Measurements from ENCODE around the gene BRD1. TPM values are rescaled to one million over a fixed set of nuclear protein-coding genes. Genes with fewer than 3 reads are reported as not detected.

Gene BRD1
- total and polyA plus RNA-seq, 3 experiments from 2014 or later = 4.9 to 35.1 (median 32.9) TPM

DNA sequence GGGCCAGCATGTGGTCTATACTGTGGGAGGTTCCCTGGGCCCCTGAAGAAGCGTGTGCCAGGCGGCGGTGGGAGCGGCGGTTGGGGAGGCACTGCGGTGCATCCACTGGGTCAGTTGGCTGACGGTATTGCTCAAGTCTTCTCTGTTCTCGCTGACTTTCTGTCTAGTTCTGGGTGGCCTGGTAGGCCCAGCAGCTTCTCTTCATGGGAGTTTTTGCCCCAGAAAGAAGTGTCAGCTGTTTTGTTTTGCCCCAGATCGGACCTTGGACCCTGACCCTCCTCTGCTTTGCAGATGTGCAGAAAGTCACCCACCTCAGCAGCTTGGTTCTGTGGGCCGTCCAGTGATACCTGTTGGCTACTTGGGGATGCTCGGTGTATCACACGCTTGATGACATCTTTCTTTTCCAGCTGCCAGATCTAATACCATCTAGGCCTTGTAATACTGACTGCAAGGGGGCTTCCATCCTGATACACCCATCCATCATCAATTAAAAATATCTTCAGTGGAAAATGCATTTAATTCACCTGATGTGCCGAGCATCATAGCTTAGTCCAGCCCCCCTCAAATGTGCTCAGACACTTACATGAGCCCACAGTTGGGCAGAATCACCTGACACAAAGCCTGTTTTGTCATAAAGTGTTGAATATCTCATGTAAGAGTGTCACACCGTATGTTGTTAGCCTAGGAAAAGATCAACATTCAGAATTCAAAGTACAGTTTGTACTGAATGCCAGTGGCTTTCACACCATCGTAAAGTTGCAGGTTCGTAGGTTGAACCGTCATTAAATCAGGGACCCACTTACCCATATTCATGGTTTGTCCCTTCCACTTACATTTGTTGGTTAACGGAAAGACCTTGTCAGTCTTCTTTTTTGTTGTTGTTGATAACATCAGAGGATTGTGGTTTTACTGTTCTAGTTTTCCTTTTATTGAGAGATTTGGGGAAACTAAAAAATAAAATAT, 39.9 kb upstream of the BRD1 start:
- Histone ChIP-seq H3K4me1 (ENCODE audit: insufficient read depth, low read length) (peaks cover 45% of the 10 kb centered on the region), H3K9me3 (ENCODE audit: low read length) (peaks cover 4% of the 10 kb centered on the region), H3K36me3 (ENCODE audit: insufficient read depth, low read length) (no peaks in the 10 kb centered on the region), H3K27ac (ENCODE audit: low read depth, low read length) (peak overlapping the region; percentile 20), H3K27me3 (ENCODE audit: insufficient read depth, low read length, poor library complexity, severe bottlenecking) (no peaks in the 10 kb centered on the region), H3K4me3 (ENCODE audit: low read length) (peak overlapping the region; percentile 13)
- Mint-ChIP-seq H3K9me3 (peaks cover 15 to 27% (median 16%) of the 10 kb centered on the region in 5 donors), H3K4me3 (peak overlapping the region; percentile 46 to 85 (median 68)), H3K27ac (peak overlapping the region; percentile 91 to 97 (median 93)), H3K36me3 (peaks cover 13 to 34% (median 19%) of the 10 kb centered on the region in 3 donors), H3K27me3 (peaks cover 0 to 4% of the 10 kb centered on the region in 2 donors), H3K4me1 (peaks cover 68 to 84% (median 78%) of the 10 kb centered on the region in 3 donors)
- CTCF ChIA-PET = interaction anchor here (1.1 kb wide), 1 partner anchor 13 kb away, joined by 5 read pairs; no protein-coding TSS in a partner anchor
- DNase-seq = peak in 1 of 5 donors; percentile 81
- POLR2A ChIA-PET = interaction anchor here (0.6 to 1.0 kb wide), 3 partner anchors 13 to 185 kb away, joined by 4 to 14 read pairs (median 5); no protein-coding TSS in a partner anchor

DNA sequence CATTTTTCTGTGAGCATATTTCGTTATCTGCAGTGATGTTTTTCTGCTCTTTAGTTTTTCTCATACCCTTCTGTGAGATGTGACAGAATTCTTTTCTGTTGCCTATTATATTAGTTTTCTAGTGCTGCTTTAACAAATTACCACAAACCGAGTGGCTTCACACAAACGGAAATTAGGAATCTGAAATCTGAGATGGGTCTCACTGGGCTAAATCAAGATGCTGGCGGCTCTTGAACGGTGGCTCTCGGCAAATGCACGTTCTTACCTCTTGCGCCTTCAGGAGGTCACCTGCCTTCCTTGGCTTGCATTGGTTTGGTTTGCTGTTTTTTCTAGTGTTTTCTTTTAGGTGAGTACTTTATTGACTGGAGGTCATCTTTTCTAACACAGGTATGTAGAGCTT, 39.0 kb upstream of the BRD1 start:
- Mint-ChIP-seq H3K9me3 (peaks cover 15 to 27% (median 16%) of the 10 kb centered on the region in 5 donors), H3K4me1 (peaks cover 64 to 83% (median 74%) of the 10 kb centered on the region in 3 donors), H3K27ac (peak overlapping the region in 7 of 8 donors; percentile 91 to 97 (median 94)), H3K4me3 (peak overlapping the region; percentile 46 to 80 (median 66)), H3K36me3 (peaks cover 13 to 34% (median 19%) of the 10 kb centered on the region in 3 donors), H3K27me3 (peaks cover 0 to 4% of the 10 kb centered on the region in 2 donors)
- ChIA-PET CTCF (no interaction called here), POLR2A (no interaction called here)
- H3K27ac ChIP-seq (ENCODE audit: low read depth, low read length) = no peak overlapping the region
- H3K4me1 ChIP-seq (ENCODE audit: insufficient read depth, low read length) = peaks cover 45% of the 10 kb centered on the region
- no peak overlapping the region for H3K4me3 ChIP-seq (ENCODE audit: low read length)
- no peaks in the 10 kb centered on the region for H3K27me3 ChIP-seq (ENCODE audit: insufficient read depth, low read length, poor library complexity, severe bottlenecking)
- no peaks in the 10 kb centered on the region for H3K36me3 ChIP-seq (ENCODE audit: insufficient read depth, low read length)
- peaks cover 4% of the 10 kb centered on the region for H3K9me3 ChIP-seq (ENCODE audit: low read length)
- DNase-seq = no peak

DNA sequence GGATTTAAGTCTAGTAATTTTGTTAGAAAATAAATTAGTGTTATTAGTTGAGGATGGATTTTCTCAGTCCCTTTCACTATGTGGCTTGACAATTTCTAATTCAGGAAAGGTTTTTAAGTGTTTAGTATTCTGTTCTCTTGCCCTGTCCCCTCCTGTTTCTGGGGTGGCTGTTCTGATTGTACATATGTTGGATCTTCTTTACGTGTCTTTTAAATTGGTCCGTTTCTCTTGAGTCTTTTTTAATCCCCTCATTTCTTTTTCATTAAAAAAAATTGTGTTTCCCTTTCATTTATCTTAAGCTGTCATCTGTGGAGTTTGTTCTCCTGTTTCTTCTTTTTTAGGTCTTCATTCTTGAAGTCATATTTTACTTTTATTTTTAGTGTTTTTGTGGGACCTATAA, 38.5 kb upstream of the BRD1 start:
- POLR2A ChIA-PET = no interaction called here
- peak overlapping the region in 2 of 7 donors; percentile 65 to 80 for H3K4me3 Mint-ChIP-seq

DNA sequence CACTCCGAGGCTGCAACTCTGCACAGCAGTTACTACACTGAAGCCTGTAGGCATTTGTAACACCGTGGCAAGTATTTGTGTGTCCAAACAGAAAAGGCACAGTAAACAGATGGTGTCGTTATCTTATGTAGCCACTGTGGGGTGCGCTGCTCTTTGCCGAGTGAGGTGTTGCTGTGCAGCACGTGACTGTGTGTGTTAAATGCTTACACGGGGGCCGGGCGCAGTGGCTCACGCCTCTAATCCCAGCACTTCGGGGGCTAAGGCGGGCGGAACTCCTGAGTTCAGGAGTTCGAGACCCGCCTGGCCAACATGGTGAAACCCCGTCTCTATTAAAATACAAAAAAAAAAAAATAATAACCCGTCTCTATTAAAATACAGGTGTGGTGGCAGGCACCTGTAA, 37.5 kb upstream of the BRD1 start:
- H3K36me3 Mint-ChIP-seq = peaks cover 12 to 29% (median 15%) of the 10 kb centered on the region in 3 donors

More for the DNA sequence above, 38.5 kb upstream of the BRD1 start:
- Histone ChIP-seq H3K27me3 (ENCODE audit: insufficient read depth, low read length, poor library complexity, severe bottlenecking) (no peaks in the 10 kb centered on the region), H3K27ac (ENCODE audit: low read depth, low read length) (no peak overlapping the region), H3K36me3 (ENCODE audit: insufficient read depth, low read length) (no peaks in the 10 kb centered on the region), H3K4me3 (ENCODE audit: low read length) (no peak overlapping the region), H3K9me3 (ENCODE audit: low read length) (peaks cover 4% of the 10 kb centered on the region), H3K4me1 (ENCODE audit: insufficient read depth, low read length) (peaks cover 44% of the 10 kb centered on the region)
- CTCF ChIA-PET = no interaction called here
- Mint-ChIP-seq H3K4me1 (peaks cover 65 to 85% (median 78%) of the 10 kb centered on the region in 3 donors), H3K27me3 (peaks cover 0 to 4% of the 10 kb centered on the region in 2 donors), H3K27ac (peak overlapping the region in 6 of 8 donors; percentile 91 to 97 (median 94)), H3K9me3 (peaks cover 15 to 27% (median 16%) of the 10 kb centered on the region in 5 donors), H3K36me3 (peaks cover 13 to 34% (median 19%) of the 10 kb centered on the region in 3 donors)
- no peak for DNase-seq

DNA sequence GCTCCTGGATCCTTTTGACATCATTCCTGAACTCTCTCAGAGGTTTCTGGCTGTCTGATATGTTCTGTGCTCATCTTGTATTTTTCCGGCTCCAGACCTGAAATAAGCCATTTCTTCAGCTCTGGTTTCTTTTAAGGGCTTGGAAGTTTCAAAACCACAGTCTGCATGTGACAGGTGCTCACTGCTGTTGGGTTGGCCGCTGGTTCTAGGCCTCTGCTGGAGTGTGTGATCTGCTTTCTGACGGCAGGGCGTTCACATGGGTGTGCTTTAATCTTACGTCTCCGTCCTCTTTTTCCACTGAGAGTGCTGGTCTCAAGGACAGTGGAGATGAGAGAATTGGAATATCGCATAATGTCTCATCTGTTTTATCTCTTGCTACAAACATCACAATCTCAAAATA, 36.3 kb upstream of the BRD1 start:
- no peak for DNase-seq
- Mint-ChIP-seq H3K27ac (peak overlapping the region in 4 of 8 donors; percentile 35 to 75 (median 67)), H3K36me3 (peaks cover 8 to 20% (median 14%) of the 10 kb centered on the region in 3 donors), H3K4me1 (peaks cover 51 to 80% (median 67%) of the 10 kb centered on the region in 3 donors), H3K27me3 (no peaks in the 10 kb centered on the region), H3K4me3 (peak overlapping the region in 2 of 7 donors; percentile 9 to 71), H3K9me3 (peaks cover 5 to 15% (median 9%) of the 10 kb centered on the region in 5 donors)
- CTCF ChIA-PET = no interaction called here
- peaks cover 25% of the 10 kb centered on the region for H3K4me1 ChIP-seq (ENCODE audit: insufficient read depth, low read length)
- H3K9me3 ChIP-seq (ENCODE audit: low read length) = no peaks in the 10 kb centered on the region
- H3K36me3 ChIP-seq (ENCODE audit: insufficient read depth, low read length) = no peaks in the 10 kb centered on the region
- POLR2A ChIA-PET = no interaction called here
- no peak overlapping the region for H3K4me3 ChIP-seq (ENCODE audit: low read length)
- no peaks in the 10 kb centered on the region for H3K27me3 ChIP-seq (ENCODE audit: insufficient read depth, low read length, poor library complexity, severe bottlenecking)
- H3K27ac ChIP-seq (ENCODE audit: low read depth, low read length) = no peak overlapping the region

More for the DNA sequence above, 37.5 kb upstream of the BRD1 start:
- Histone ChIP-seq H3K9me3 (ENCODE audit: low read length) (peaks cover 4% of the 10 kb centered on the region), H3K4me3 (ENCODE audit: low read length) (no peak overlapping the region), H3K4me1 (ENCODE audit: insufficient read depth, low read length) (peaks cover 36% of the 10 kb centered on the region), H3K27me3 (ENCODE audit: insufficient read depth, low read length, poor library complexity, severe bottlenecking) (no peaks in the 10 kb centered on the region), H3K27ac (ENCODE audit: low read depth, low read length) (no peak overlapping the region), H3K36me3 (ENCODE audit: insufficient read depth, low read length) (no peaks in the 10 kb centered on the region)
- Mint-ChIP-seq H3K27ac (peak overlapping the region in 2 of 8 donors; percentile 5 to 17), H3K4me3 (no peak overlapping the region), H3K27me3 (peaks cover 0 to 3% of the 10 kb centered on the region in 2 donors), H3K9me3 (peaks cover 13 to 24% (median 14%) of the 10 kb centered on the region in 5 donors), H3K4me1 (peaks cover 61 to 84% (median 75%) of the 10 kb centered on the region in 3 donors)
- ChIA-PET POLR2A (no interaction called here), CTCF (no interaction called here)
- DNase-seq = no peak

DNA sequence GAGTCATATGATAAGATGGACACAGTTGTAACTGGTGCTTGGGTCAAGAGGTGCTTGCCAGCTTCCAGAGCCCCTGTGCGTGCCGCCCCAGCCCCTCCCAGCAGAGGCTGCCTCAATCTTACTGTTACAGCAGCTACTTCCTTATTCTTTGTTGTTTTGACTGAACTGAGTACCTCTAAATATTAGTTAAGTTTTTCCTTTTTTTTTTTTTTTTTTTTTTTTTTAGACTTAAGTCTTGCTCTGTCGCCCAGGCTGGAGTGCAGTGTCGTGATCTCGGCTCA, 34.8 kb upstream of the BRD1 start:
- no peak for DNase-seq
- H3K27ac ChIP-seq (ENCODE audit: low read depth, low read length) = no peak overlapping the region
- Mint-ChIP-seq H3K9me3 (peaks cover 2 to 15% (median 9%) of the 10 kb centered on the region in 5 donors), H3K4me1 (peaks cover 45 to 78% (median 62%) of the 10 kb centered on the region in 3 donors), H3K36me3 (peaks cover 9 to 15% (median 15%) of the 10 kb centered on the region in 3 donors), H3K27ac (peak overlapping the region in 1 of 8 donors; percentile 22), H3K27me3 (no peaks in the 10 kb centered on the region), H3K4me3 (no peak overlapping the region)
- H3K9me3 ChIP-seq (ENCODE audit: low read length) = no peaks in the 10 kb centered on the region
- CTCF ChIA-PET = no interaction called here
- H3K36me3 ChIP-seq (ENCODE audit: insufficient read depth, low read length) = no peaks in the 10 kb centered on the region
- no peak overlapping the region for H3K4me3 ChIP-seq (ENCODE audit: low read length)
- peaks cover 12% of the 10 kb centered on the region for H3K4me1 ChIP-seq (ENCODE audit: insufficient read depth, low read length)
- POLR2A ChIA-PET = interaction anchor here (0.7 kb wide), 1 partner anchor 86 kb away, joined by 6 read pairs; no protein-coding TSS in a partner anchor
- H3K27me3 ChIP-seq (ENCODE audit: insufficient read depth, low read length, poor library complexity, severe bottlenecking) = no peaks in the 10 kb centered on the region

DNA sequence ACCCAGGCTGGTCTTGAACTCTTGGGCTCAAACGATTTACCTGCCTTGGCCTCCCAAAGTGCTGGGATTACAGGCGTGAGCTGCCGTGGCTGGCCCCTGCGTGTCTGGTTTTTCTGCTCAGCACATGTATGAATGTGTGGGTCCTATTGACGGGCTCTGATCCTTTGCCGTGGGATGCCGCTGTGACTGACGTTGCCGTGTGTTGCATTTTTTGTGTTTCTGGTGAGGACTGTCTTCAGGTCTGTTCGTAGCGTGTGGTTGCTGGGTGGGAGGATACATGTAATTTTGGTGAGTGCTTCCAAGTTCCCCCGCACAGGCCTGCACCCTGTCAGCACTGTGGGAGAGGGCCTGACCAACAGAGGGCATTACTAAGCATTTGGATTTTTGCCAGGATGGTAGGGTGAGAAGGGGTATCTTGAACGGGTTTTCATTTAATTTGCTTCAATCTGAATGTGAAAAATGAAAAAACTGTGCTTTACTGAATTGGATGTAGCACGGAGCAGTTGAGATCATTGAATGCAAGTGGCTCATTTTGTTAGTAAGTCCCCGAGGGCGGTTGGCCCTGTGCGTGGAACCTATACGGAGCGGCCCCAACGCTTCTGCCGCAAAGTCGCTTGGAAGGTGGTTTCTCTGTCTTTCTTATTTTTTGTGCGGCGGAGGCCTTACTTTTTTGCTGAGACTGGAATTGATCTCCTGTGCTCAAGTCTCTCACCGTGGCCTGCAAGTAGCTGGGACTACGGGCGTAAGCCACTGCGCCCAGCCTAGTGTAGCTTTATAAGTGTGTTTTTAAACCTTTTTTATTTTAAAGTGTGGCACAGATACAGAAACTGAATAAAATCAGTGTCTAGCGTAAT, 34.2 kb upstream of the BRD1 start:
- no peak overlapping the region for H3K27ac ChIP-seq (ENCODE audit: low read depth, low read length)
- no peak overlapping the region for H3K4me3 ChIP-seq (ENCODE audit: low read length)
- H3K27ac Mint-ChIP-seq = peak overlapping the region in 4 of 8 donors; percentile 13 to 72 (median 48)
- no peaks in the 10 kb centered on the region for H3K27me3 Mint-ChIP-seq
- no peak overlapping the region for H3K4me3 Mint-ChIP-seq
- H3K27me3 ChIP-seq (ENCODE audit: insufficient read depth, low read length, poor library complexity, severe bottlenecking) = no peaks in the 10 kb centered on the region
- H3K9me3 ChIP-seq (ENCODE audit: low read length) = no peaks in the 10 kb centered on the region
- H3K36me3 ChIP-seq (ENCODE audit: insufficient read depth, low read length) = no peaks in the 10 kb centered on the region
- H3K4me1 ChIP-seq (ENCODE audit: insufficient read depth, low read length) = peaks cover 12% of the 10 kb centered on the region
- peaks cover 9 to 15% (median 12%) of the 10 kb centered on the region in 3 donors for H3K36me3 Mint-ChIP-seq
- ChIA-PET POLR2A (interaction anchor here (0.7 kb wide), 1 partner anchor 86 kb away, joined by 6 read pairs; no protein-coding TSS in a partner anchor), CTCF (no interaction called here)
- DNase-seq = no peak
- peaks cover 41 to 78% (median 56%) of the 10 kb centered on the region in 3 donors for H3K4me1 Mint-ChIP-seq
- H3K9me3 Mint-ChIP-seq = peaks cover 0 to 12% (median 7%) of the 10 kb centered on the region in 5 donors
